Measurements from ENCODE around the gene DMBX1. TPM values are rescaled to one million over a fixed set of nuclear protein-coding genes. Genes with fewer than 3 reads are reported as not detected.

Gene DMBX1
- total RNA-seq, 3 donors from 2014 or later: not detected

- Histone ChIP-seq H3K4me3 (no peak overlapping the region), H3K27ac (no peak overlapping the region), H3K27me3 (peaks cover 9 to 69% of the 10 kb centered on the region in 2 donors), H3K36me3 (no peaks in the 10 kb centered on the region), H3K9me3 (no peaks in the 10 kb centered on the region), H3K4me1 (peaks cover 6 to 12% of the 10 kb centered on the region in 2 donors)
- no peak for DNase-seq (ENCODE audit: low spot score in 2 of 2)
- TF ChIP-seq POLR2A (IDR thresholded peaks at IDR 0.05): no peak
- TF ChIP-seq CTCF (IDR thresholded peaks at IDR 0.05): no peak
- intact Hi-C loops (cut with DNase I; ENCODE audit: low total_unique reads): no loop called here
Measured at GRCh38 chr1:46493316-46494032, 3.8 kb downstream of the DMBX1 start.

GRCh38 chr1:46494910-46495309, 5.3 kb downstream of the DMBX1 start:
- H3K4me1 ChIP-seq: peaks cover 6 to 9% of the 10 kb centered on the region in 2 donors
- no peaks in the 10 kb centered on the region for H3K9me3 ChIP-seq
- TF ChIP-seq CTCF (IDR thresholded peaks at IDR 0.05) (no peak), POLR2AphosphoS5 (IDR thresholded peaks at IDR 0.05) (no peak), POLR2A (IDR thresholded peaks at IDR 0.05) (no peak)
- no peaks in the 10 kb centered on the region for H3K36me3 ChIP-seq
- no peak for DNase-seq (ENCODE audit: low spot score in 2 of 2)
- H3K27me3 ChIP-seq: peaks cover 9 to 54% of the 10 kb centered on the region in 2 donors
- intact Hi-C loops (cut with DNase I; ENCODE audit: low total_unique reads): no loop called here
- H3K4me3 ChIP-seq: no peak overlapping the region
- H3K27ac ChIP-seq: no peak overlapping the region

GRCh38 chr1:46495778-46496177, 6.1 kb downstream of the DMBX1 start:
- H3K9me3 ChIP-seq: no peaks in the 10 kb centered on the region
- H3K4me3 ChIP-seq: no peak overlapping the region
- intact Hi-C loops (cut with DNase I; ENCODE audit: low total_unique reads): no loop called here
- TF ChIP-seq CTCF (IDR thresholded peaks at IDR 0.05) (no peak), POLR2AphosphoS5 (IDR thresholded peaks at IDR 0.05) (no peak), POLR2A (IDR thresholded peaks at IDR 0.05) (no peak)
- H3K4me1 ChIP-seq: peaks cover 0 to under 1% of the 10 kb centered on the region in 2 donors
- no peaks in the 10 kb centered on the region for H3K36me3 ChIP-seq
- H3K27me3 ChIP-seq: peaks cover 7 to 46% of the 10 kb centered on the region in 2 donors
- H3K27ac ChIP-seq: no peak overlapping the region
- no peak for DNase-seq (ENCODE audit: low spot score in 2 of 2)

- no peak overlapping the region for H3K4me3 ChIP-seq
- H3K4me1 ChIP-seq: no peaks in the 10 kb centered on the region
- no peak for DNase-seq (ENCODE audit: low spot score in 2 of 2)
- H3K27ac ChIP-seq: no peak overlapping the region
- H3K36me3 ChIP-seq: no peaks in the 10 kb centered on the region
- H3K9me3 ChIP-seq: no peaks in the 10 kb centered on the region
- intact Hi-C loops (cut with DNase I; ENCODE audit: low total_unique reads): no loop called here
- TF ChIP-seq POLR2AphosphoS5 (IDR thresholded peaks at IDR 0.05): no peak
- TF ChIP-seq POLR2A (IDR thresholded peaks at IDR 0.05): no peak
- no peak for TF ChIP-seq CTCF (IDR thresholded peaks at IDR 0.05)
- H3K27me3 ChIP-seq: peaks cover 0 to 38% of the 10 kb centered on the region in 2 donors
Measured at GRCh38 chr1:46496505-46496904, 6.9 kb downstream of the DMBX1 start.

GRCh38 chr1:46497020-46497419, 7.4 kb downstream of the DMBX1 start:
- H3K36me3 ChIP-seq: no peaks in the 10 kb centered on the region
- intact Hi-C loops (cut with DNase I; ENCODE audit: low total_unique reads): no loop called here
- peaks cover 0 to 33% of the 10 kb centered on the region in 2 donors for H3K27me3 ChIP-seq
- no peak overlapping the region for H3K27ac ChIP-seq
- DNase-seq (ENCODE audit: low spot score in 2 of 2): no peak
- TF ChIP-seq CTCF (IDR thresholded peaks at IDR 0.05) (no peak), POLR2A (IDR thresholded peaks at IDR 0.05) (no peak), POLR2AphosphoS5 (IDR thresholded peaks at IDR 0.05) (no peak)
- H3K9me3 ChIP-seq: no peaks in the 10 kb centered on the region
- H3K4me1 ChIP-seq: no peaks in the 10 kb centered on the region
- H3K4me3 ChIP-seq: no peak overlapping the region
